Body of pancreas (tissue), 4 donors: ENCODE results near the gene OR2V2. TPM values are rescaled to one million over a fixed set of nuclear protein-coding genes. Genes with fewer than 3 reads are reported as not detected.

Source experiments
- ATAC-seq: fragments of 150-250 bp; one replicate; pipeline ENCODE4 v1.9.1; 2016
- DNase-seq, 4 donors: peaks; one replicate each; pipeline ENCODE4 v3.0.0-alpha.2; 2019
- H3K27ac ChIP-seq, 4 donors: fragments of 200-600 bp; sonication (generic); 1 replicate in 3 of 4; 2 replicates in 1 of 4; pipeline versions ENCODE4 v1.5.1 to v1.6.1; 2016 to 2019; ENCODE audit warnings: mild to moderate bottlenecking in 1 of 4, mixed read lengths in 1 of 4, moderate library complexity in 1 of 4
- H3K27me3 ChIP-seq, 2 donors: fragments of 200-600 bp; sonication (generic); one replicate each; pipeline ENCODE4 v1.6.0; 2016; ENCODE audit warnings: mild to moderate bottlenecking in 1 of 2
- H3K36me3 ChIP-seq, 2 donors: fragments of 200-600 bp; sonication (generic); replicated peaks in 1 of 2; 2 replicates each; pipeline ENCODE4 v1.5.1; 2016; ENCODE audit warnings: low read depth in 2 of 2; ENCODE audit not compliant: insufficient read depth in 1 of 2
- H3K4me1 ChIP-seq: fragments of 200-600 bp; sonication (generic); one replicate; pipeline ENCODE4 v1.6.0; 2016
- H3K4me3 ChIP-seq, 2 donors: fragments of 200-600 bp; sonication (generic); 1 replicate in 1 of 2; 2 replicates in 1 of 2; pipeline ENCODE4 v1.5.1; 2016 to 2019
- H3K9me3 ChIP-seq, 3 donors: fragments of 200-600 bp; sonication (generic); 1 replicate in 2 of 3; 2 replicates in 1 of 3; pipeline ENCODE4 v1.5.1; 2016
- CTCF ChIP-seq, 7 experiments: fragments of 450-650 bp in 4 of 7; fragments of 200-600 bp in 3 of 7; sonication (generic) in 3 of 7; IDR thresholded peaks; one replicate each; pipeline ENCODE4 v1.5.1; 2016 to 2019; ENCODE audit warnings: antibody characterized with exemption in 7 of 7
- POLR2A ChIP-seq, 3 donors: fragments of 450-650 bp; IDR thresholded peaks; one replicate each; pipeline ENCODE4 v1.6.1; 2016; ENCODE audit warnings: antibody characterized with exemption in 3 of 3, mild to moderate bottlenecking in 2 of 3
- WGBS, 2 donors: methylation state at CpG; one replicate each; pipeline ENCODE4 v1.1.5; 2017; 5-methylcytosine and 5-hydroxymethylcytosine counted together
- intact Hi-C: fragments of 100-400 bp; cut with DNase I; formaldehyde crosslinking; loops from one replicate; pipeline ENCODE4 v1.15.1; 2023
- total RNA-seq, 2 donors: library from RNA; depleted of rRNA; stranded (reverse); fragments of >200 nt; gene quantifications; one replicate each; pipeline ENCODE4 v1.1.0, GENCODE V29; 2016

Gene OR2V2
- total RNA-seq, 2 donors from 2014 or later, result not detected

GRCh38 chr5:181114844-181115778, 32.3 kb upstream of the OR2V2 start:
- Histone ChIP-seq H3K9me3 (no peaks in the 10 kb centered on the region), H3K36me3 (no peaks in the 10 kb centered on the region), H3K4me1 (no peaks in the 10 kb centered on the region), H3K27me3 (peaks cover 0 to 14% of the 10 kb centered on the region in 2 donors), H3K4me3 (no peak overlapping the region), H3K27ac (no peak overlapping the region)
- 6 to 8% methylated on average over 22 to 47 of the region's 47 CpGs for WGBS, 2 donors
- TF ChIP-seq CTCF (IDR thresholded peaks at IDR 0.05), result no peak
- TF ChIP-seq POLR2A (IDR thresholded peaks at IDR 0.05), result no peak
- peak; percentile 40 for ATAC-seq
- DNase-seq, result peak in 1 of 4 donors; percentile 21
- intact Hi-C loops, result no loop called here

- Histone ChIP-seq H3K27me3 (peaks cover 0 to 14% of the 10 kb centered on the region in 2 donors), H3K4me3 (no peak overlapping the region), H3K36me3 (no peaks in the 10 kb centered on the region), H3K27ac (no peak overlapping the region), H3K4me1 (no peaks in the 10 kb centered on the region), H3K9me3 (no peaks in the 10 kb centered on the region)
- DNase-seq (no peak), ATAC-seq (no peak)
- TF ChIP-seq POLR2A (IDR thresholded peaks at IDR 0.05) (no peak), CTCF (IDR thresholded peaks at IDR 0.05) (no peak)
- WGBS, 2 donors, result 65 to 76% methylated on average over 6 of the region's 6 CpGs
- intact Hi-C loops, result no loop called here
Observed at GRCh38 chr5:181118369-181118768, 29.0 kb upstream of the OR2V2 start.

GRCh38 chr5:181119105-181119504, 28.3 kb upstream of the OR2V2 start:
- intact Hi-C loops, result no loop called here
- 73 to 74% methylated on average over 8 of the region's 8 CpGs for WGBS, 2 donors
- ATAC-seq (no peak), DNase-seq (no peak)
- Histone ChIP-seq H3K4me3 (no peak overlapping the region), H3K27me3 (peaks cover 0 to 14% of the 10 kb centered on the region in 2 donors), H3K36me3 (no peaks in the 10 kb centered on the region), H3K4me1 (no peaks in the 10 kb centered on the region), H3K27ac (no peak overlapping the region), H3K9me3 (no peaks in the 10 kb centered on the region)
- no peak for TF ChIP-seq CTCF (IDR thresholded peaks at IDR 0.05)
- TF ChIP-seq POLR2A (IDR thresholded peaks at IDR 0.05), result no peak

- ATAC-seq (no peak), DNase-seq (no peak)
- no peak overlapping the region for H3K4me3 ChIP-seq
- H3K27ac ChIP-seq, result no peak overlapping the region
- no peaks in the 10 kb centered on the region for H3K9me3 ChIP-seq
- intact Hi-C loops, result no loop called here
- WGBS, 2 donors, result 76 to 78% methylated on average over 4 of the region's 4 CpGs
- H3K27me3 ChIP-seq, result peaks cover 0 to 2% of the 10 kb centered on the region in 2 donors
- TF ChIP-seq CTCF (IDR thresholded peaks at IDR 0.05) (no peak), POLR2A (IDR thresholded peaks at IDR 0.05) (no peak)
- no peaks in the 10 kb centered on the region for H3K4me1 ChIP-seq
- no peaks in the 10 kb centered on the region for H3K36me3 ChIP-seq
Observed at GRCh38 chr5:181120306-181120705, 27.1 kb upstream of the OR2V2 start.
